ENCODE results near the gene SCT.

Gene SCT, protein sequence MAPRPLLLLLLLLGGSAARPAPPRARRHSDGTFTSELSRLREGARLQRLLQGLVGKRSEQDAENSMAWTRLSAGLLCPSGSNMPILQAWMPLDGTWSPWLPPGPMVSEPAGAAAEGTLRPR

DNA sequence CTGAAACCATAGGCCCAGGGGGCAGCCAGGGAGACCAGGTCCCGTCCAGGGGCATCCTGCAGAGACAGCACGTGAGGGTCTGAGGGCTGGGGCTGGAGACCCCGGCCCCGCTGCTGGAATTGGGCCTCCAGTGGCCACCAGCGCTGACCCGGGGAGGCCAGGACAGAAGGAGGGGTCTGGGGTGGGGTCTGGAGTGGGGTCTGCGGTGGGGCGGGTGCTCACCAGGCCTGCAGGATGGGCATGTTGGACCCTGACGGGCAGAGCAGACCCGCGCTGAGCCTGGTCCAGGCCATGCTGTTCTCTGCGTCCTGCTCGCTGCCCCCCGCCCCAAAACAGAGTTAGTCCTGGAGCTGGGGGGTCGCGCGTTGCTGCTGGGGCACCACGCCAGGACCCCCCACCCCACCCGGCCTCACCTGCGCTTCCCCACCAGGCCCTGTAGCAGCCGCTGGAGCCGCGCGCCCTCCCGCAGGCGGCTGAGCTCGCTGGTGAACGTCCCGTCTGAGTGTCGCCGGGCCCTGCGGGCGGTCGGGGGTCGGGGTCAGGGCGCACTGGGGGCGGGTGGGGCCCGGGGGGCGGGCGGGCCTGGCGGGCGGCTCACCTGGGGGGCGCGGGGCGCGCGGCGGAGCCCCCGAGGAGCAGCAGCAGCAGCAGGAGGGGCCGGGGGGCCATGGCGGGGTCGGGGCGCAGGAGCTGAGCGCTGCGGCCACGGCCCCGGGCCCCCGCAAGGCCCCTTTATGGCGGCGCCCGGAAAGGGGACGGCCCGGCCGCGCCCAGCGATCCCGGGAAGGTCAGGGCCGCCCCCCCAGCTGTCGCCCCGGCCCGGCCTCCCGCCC is at the start of gene SCT:
TSS of gene SCT (minus strand) at position 707 of the 833 bp plus-strand sequence. CDS start at position 669, 38 bp downstream.
- no peak within 1 kb of the TSS for H3K4me3 ChIP-seq (ENCODE audit: low read depth, low read length, poor library complexity, severe bottlenecking)
- H3K4me1 ChIP-seq (ENCODE audit: insufficient read depth, low read length, severe bottlenecking): peaks cover 18% of the 10 kb centered on the region
- TF ChIP-seq, protein P1, sequence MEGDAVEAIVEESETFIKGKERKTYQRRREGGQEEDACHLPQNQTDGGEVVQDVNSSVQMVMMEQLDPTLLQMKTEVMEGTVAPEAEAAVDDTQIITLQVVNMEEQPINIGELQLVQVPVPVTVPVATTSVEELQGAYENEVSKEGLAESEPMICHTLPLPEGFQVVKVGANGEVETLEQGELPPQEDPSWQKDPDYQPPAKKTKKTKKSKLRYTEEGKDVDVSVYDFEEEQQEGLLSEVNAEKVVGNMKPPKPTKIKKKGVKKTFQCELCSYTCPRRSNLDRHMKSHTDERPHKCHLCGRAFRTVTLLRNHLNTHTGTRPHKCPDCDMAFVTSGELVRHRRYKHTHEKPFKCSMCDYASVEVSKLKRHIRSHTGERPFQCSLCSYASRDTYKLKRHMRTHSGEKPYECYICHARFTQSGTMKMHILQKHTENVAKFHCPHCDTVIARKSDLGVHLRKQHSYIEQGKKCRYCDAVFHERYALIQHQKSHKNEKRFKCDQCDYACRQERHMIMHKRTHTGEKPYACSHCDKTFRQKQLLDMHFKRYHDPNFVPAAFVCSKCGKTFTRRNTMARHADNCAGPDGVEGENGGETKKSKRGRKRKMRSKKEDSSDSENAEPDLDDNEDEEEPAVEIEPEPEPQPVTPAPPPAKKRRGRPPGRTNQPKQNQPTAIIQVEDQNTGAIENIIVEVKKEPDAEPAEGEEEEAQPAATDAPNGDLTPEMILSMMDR (IDR thresholded peaks at IDR 0.05; ENCODE audit: low read length): no peak
- no peak for TF ChIP-seq EZH2 (IDR thresholded peaks at IDR 0.05; ENCODE audit: borderline replicate concordance, low read length)
- H3K9me2 ChIP-seq (ENCODE audit: low read depth, low read length): no peaks in the 10 kb centered on the region
- 0 out of 2 replicates have a peak, but pooled peaks cover 3% of the 10 kb centered on the region for H3K27me3 ChIP-seq (ENCODE audit: insufficient read depth, low read length)
- no peaks in the 10 kb centered on the region for H3K79me2 ChIP-seq (ENCODE audit: insufficient read depth, low read length)
- no peak within 1 kb of the TSS for H3K9ac ChIP-seq (ENCODE audit: low read length)
- no peaks in the 10 kb centered on the region for H3F3A ChIP-seq (ENCODE audit: insufficient read depth, low read length)
- no peaks in the 10 kb centered on the region for H4K20me1 ChIP-seq (ENCODE audit: insufficient read depth, low read length)
- H3K4me2 ChIP-seq (ENCODE audit: low read length): no peak within 1 kb of the TSS; the same call in 1 of the 2 replicates
- peaks cover 8% of the 10 kb centered on the region; the same call in 1 of the 2 replicates for H3K36me3 ChIP-seq (ENCODE audit: insufficient read depth, low read length)
- no peaks in the 10 kb centered on the region for H3K9me3 ChIP-seq (ENCODE audit: low read length)
- H3K27ac ChIP-seq (ENCODE audit: low read depth, low read length, poor library complexity, severe bottlenecking): no peak within 1 kb of the TSS
- no peak within 1 kb of the TSS for H2AFZ ChIP-seq (ENCODE audit: low read length)

DNA sequence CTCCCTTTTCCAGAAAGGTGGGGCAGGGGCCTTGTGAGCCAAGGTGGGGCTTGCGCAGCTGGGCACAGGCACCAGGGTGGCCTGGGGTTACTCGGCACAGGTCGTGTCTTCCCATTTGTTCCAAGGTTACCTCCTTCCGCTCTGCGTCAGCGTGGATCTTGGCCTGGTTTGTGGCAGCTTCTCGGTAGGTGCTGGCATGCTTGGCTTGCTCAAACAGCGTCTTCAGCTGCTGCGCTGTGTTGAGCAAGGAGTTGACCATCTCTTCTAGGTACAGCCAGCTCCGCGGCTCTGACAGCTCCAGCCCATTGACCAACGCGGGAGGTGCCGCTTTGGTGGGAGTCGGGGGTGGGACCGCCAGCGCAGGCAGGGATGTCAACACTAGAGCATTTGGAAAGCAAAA is 47.4 kb upstream of the SCT start:
- Histone ChIP-seq H3K27me3 (ENCODE audit: insufficient read depth, low read length) (no peaks in the 10 kb centered on the region), H3K9me2 (ENCODE audit: low read depth, low read length) (no peaks in the 10 kb centered on the region), H3K4me3 (ENCODE audit: low read depth, low read length, poor library complexity, severe bottlenecking) (no peak overlapping the region), H3K4me2 (ENCODE audit: low read length) (no peak overlapping the region), H2AFZ (ENCODE audit: low read length) (no peak overlapping the region), H3K9me3 (ENCODE audit: low read length) (no peaks in the 10 kb centered on the region), H3K9ac (ENCODE audit: low read length) (no peak overlapping the region), H3K27ac (ENCODE audit: low read depth, low read length, poor library complexity, severe bottlenecking) (no peak overlapping the region), H3F3A (ENCODE audit: insufficient read depth, low read length) (no peaks in the 10 kb centered on the region), H3K79me2 (ENCODE audit: insufficient read depth, low read length) (no peaks in the 10 kb centered on the region), H3K4me1 (ENCODE audit: insufficient read depth, low read length, severe bottlenecking) (no peaks in the 10 kb centered on the region), H4K20me1 (ENCODE audit: insufficient read depth, low read length) (no peaks in the 10 kb centered on the region), H3K36me3 (ENCODE audit: insufficient read depth, low read length) (peaks cover 42% of the 10 kb centered on the region)
- TF ChIP-seq, protein P1 (IDR thresholded peaks at IDR 0.05; ENCODE audit: low read length): no peak
- no peak for TF ChIP-seq EZH2 (IDR thresholded peaks at IDR 0.05; ENCODE audit: borderline replicate concordance, low read length)

DNA sequence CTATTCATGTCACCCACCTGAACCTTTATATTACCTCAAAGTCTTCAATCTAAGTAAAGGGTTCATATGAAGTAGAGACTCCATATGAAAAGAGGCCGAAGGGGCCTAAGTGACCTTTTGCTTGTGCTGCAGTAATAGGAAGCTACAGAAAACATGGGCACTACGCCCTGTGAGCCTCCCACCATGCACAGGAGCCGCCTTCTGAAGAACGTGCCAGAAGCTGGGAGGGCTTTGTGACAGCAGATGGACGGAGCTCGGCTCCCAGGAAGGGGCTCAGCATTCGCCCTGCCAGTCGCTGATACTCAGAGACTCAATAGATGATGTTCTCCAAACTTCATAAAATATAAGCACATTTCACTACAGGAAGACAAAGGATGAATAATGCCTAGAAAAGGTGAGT is 46.9 kb upstream of the SCT start:
- no peak overlapping the region for H3K9ac ChIP-seq (ENCODE audit: low read length)
- H3K4me2 ChIP-seq (ENCODE audit: low read length): no peak overlapping the region
- peaks cover 39% of the 10 kb centered on the region for H3K36me3 ChIP-seq (ENCODE audit: insufficient read depth, low read length)
- H3F3A ChIP-seq (ENCODE audit: insufficient read depth, low read length): no peaks in the 10 kb centered on the region
- H3K4me3 ChIP-seq (ENCODE audit: low read depth, low read length, poor library complexity, severe bottlenecking): no peak overlapping the region
- no peaks in the 10 kb centered on the region for H3K27me3 ChIP-seq (ENCODE audit: insufficient read depth, low read length)
- H3K79me2 ChIP-seq (ENCODE audit: insufficient read depth, low read length): no peaks in the 10 kb centered on the region
- no peaks in the 10 kb centered on the region for H3K4me1 ChIP-seq (ENCODE audit: insufficient read depth, low read length, severe bottlenecking)
- no peaks in the 10 kb centered on the region for H4K20me1 ChIP-seq (ENCODE audit: insufficient read depth, low read length)
- H3K9me2 ChIP-seq (ENCODE audit: low read depth, low read length): no peaks in the 10 kb centered on the region
- H3K9me3 ChIP-seq (ENCODE audit: low read length): no peaks in the 10 kb centered on the region
- TF ChIP-seq EZH2 (IDR thresholded peaks at IDR 0.05; ENCODE audit: borderline replicate concordance, low read length): no peak
- no peak overlapping the region for H2AFZ ChIP-seq (ENCODE audit: low read length)
- no peak overlapping the region for H3K27ac ChIP-seq (ENCODE audit: low read depth, low read length, poor library complexity, severe bottlenecking)

All from OCI-LY1 (cell line).